ENCODE measurements around the gene NEK1. TPM values are rescaled to one million over a fixed set of nuclear protein-coding genes. Genes with fewer than 3 reads are reported as not detected.

NEK1 gene
- total RNA-seq, 4 donors from 2014 or later = 15.5 to 31.2 (median 20.3) TPM

DNA sequence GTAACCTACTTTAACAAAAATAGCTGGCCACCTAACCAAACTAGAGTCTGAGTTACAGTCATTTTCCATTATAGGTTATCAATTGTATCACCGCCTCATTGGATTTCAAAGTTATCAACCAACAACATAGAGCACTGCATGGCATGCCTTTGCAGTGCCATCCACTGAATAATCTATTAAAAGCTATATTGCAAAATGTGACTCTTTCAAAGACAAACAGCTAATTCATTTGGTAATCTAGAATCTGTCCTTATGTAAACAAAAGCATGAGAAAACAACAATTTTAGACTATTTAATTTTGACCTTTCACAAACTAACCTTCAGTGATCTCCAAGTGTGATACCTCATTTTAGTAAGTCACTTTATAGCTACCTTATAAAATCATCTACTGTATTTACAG, 197.5 kb downstream of the NEK1 start:
- TF ChIP-seq POLR2A (IDR thresholded peaks at IDR 0.05) = no peak
- TF ChIP-seq, protein P1, sequence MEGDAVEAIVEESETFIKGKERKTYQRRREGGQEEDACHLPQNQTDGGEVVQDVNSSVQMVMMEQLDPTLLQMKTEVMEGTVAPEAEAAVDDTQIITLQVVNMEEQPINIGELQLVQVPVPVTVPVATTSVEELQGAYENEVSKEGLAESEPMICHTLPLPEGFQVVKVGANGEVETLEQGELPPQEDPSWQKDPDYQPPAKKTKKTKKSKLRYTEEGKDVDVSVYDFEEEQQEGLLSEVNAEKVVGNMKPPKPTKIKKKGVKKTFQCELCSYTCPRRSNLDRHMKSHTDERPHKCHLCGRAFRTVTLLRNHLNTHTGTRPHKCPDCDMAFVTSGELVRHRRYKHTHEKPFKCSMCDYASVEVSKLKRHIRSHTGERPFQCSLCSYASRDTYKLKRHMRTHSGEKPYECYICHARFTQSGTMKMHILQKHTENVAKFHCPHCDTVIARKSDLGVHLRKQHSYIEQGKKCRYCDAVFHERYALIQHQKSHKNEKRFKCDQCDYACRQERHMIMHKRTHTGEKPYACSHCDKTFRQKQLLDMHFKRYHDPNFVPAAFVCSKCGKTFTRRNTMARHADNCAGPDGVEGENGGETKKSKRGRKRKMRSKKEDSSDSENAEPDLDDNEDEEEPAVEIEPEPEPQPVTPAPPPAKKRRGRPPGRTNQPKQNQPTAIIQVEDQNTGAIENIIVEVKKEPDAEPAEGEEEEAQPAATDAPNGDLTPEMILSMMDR (IDR thresholded peaks at IDR 0.05) = no peak
- Histone ChIP-seq H3K4me3 (replicated peaks in 1 of 3) (no peak overlapping the region), H3K36me3 (no peaks in the 10 kb centered on the region), H3K4me1 (peaks cover 4 to 9% of the 10 kb centered on the region in 2 donors), H3K27me3 (no peaks in the 10 kb centered on the region), H3K27ac (no peak overlapping the region), H3K9me3 (no peaks in the 10 kb centered on the region)
- intact Hi-C loops (cut with DNase I) = no loop called here
- WGBS, 2 donors = 94 to 98% methylated on average over 1 of the region's 1 CpG
- no peak for DNase-seq

DNA sequence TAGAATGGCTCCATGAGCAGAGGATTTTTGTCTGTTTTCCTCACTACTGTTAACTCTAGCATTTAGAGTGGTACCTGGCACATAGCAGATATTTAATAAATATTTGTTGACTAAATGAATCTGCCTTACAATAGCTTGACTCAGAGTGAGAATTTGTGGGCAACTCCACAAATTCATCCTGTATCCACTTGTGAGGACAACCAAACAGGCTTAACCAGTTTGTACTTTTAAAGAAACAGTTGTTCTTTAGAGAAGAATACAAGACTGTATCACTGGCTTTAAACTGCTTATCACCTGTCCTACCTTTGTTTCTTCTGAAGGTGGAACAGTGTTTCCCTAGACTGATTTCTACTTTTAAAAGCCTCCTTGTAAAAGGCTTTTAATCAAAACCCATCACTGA, 200.3 kb downstream of the NEK1 start:
- Histone ChIP-seq H3K36me3 (no peaks in the 10 kb centered on the region), H3K27me3 (no peaks in the 10 kb centered on the region), H3K4me3 (replicated peaks in 1 of 3) (no peak overlapping the region), H3K4me1 (peaks cover 4 to 9% of the 10 kb centered on the region in 2 donors), H3K27ac (no peak overlapping the region), H3K9me3 (no peaks in the 10 kb centered on the region)
- TF ChIP-seq, protein P1 (IDR thresholded peaks at IDR 0.05) = no peak
- TF ChIP-seq POLR2A (IDR thresholded peaks at IDR 0.05) = no peak
- no peak for DNase-seq
- intact Hi-C loops (cut with DNase I) = no loop called here

DNA sequence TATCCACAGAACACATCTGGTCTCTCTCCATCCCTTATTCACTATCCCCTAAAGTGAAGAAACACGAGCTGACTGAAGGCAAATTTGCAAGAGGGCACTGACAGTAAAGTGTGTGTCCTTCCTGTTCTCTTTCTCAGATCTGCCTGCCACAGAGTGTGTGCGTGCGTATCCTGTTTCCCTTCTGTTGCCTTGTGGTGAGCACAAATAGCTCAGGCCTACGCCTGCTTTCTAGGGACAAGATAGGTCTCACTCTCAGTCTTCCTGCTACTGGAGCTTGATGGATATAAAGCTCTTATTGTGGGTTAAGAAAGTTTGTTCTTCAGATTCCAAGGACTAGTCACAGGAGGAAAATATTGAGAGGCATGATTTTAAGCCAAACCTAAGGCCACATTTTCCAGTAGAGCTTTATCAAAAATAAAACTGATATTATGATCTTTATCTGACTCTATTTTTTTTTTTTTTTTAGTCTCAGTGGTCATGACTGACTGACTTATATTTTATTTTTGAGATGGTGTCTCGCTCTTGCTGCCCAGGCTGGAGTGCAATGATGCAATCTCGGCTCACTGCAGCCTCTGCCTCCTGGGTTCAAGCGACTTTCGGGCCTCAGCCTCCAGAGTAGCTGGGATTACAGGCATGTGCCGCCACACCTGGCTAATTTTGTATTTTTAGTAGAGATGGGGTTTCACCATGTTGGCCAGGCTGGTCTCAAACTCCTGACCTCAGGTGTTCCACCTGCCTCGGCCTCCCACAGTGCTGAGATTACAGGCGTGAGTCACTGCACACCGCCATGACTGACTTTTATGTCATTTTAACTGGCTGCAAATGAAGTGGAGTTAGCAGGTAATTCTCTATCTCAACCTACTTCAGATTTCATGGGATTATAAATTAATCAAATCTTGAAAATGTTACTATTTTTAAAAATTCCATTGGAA, 201.3 kb downstream of the NEK1 start:
- no peak for TF ChIP-seq POLR2A (IDR thresholded peaks at IDR 0.05)
- TF ChIP-seq, protein P1 (IDR thresholded peaks at IDR 0.05) = no peak
- Histone ChIP-seq H3K36me3 (no peaks in the 10 kb centered on the region), H3K27ac (no peak overlapping the region), H3K4me3 (replicated peaks in 1 of 3) (no peak overlapping the region), H3K27me3 (no peaks in the 10 kb centered on the region), H3K9me3 (no peaks in the 10 kb centered on the region), H3K4me1 (peaks cover 4 to 9% of the 10 kb centered on the region in 2 donors)
- 80 to 81% methylated on average over 12 of the region's 12 CpGs for WGBS, 2 donors
- DNase-seq = no peak
- intact Hi-C loops (cut with DNase I) = no loop called here

DNA sequence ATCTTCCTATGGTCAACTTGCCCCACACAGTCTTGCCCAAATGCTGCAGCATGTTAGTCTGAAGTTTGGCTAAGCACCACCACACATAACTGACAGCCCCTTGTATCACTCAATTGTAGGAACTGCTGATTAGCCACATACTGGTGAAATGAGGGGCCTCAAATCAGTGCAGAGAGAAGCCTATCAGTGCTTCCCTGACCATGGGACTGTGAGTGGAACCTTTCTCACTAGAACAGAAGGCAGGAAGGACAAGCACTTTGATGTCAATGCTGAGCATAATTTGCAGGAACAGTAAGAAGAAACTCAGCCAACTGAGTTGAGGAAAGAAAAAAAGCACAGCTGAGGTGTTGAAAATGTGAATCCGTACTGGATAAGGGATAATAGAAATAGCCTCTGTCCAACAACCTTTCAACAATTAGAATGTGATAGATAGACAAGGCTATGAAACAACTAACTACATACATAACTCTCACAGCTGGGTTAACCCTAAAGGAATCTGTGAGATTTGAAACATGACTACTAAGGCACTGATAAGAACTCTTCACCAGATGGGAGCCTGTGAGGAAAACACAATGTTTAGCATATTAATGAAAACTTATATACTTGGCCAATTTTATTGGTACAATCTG, 205.1 kb downstream of the NEK1 start:
- WGBS, 2 donors = 77 to 81% methylated on average over 1 of the region's 1 CpG

More for the DNA sequence above, 205.1 kb downstream of the NEK1 start:
- Histone ChIP-seq H3K4me3 (replicated peaks in 1 of 3) (no peak overlapping the region), H3K27me3 (no peaks in the 10 kb centered on the region), H3K27ac (no peak overlapping the region), H3K4me1 (peaks cover 2 to 7% of the 10 kb centered on the region in 2 donors), H3K36me3 (no peaks in the 10 kb centered on the region), H3K9me3 (no peaks in the 10 kb centered on the region)
- TF ChIP-seq, protein P1 (IDR thresholded peaks at IDR 0.05) = no peak
- no peak for TF ChIP-seq POLR2A (IDR thresholded peaks at IDR 0.05)
- intact Hi-C loops (cut with DNase I) = no loop called here
- no peak for DNase-seq
